PC-9 (cell line): ENCODE results near the gene DBNL. TPM values are rescaled to one million over a fixed set of nuclear protein-coding genes. Genes with fewer than 3 reads are reported as not detected.

Source experiments
- BruUV-seq: library from RNA; stranded (reverse); fragments of 400-500 nt; replicated peaks from 2 replicates; lab custom pipeline; 2021; lab: Mats Ljungman, UMichigan
- CTCF ChIA-PET: fragments of 300-600 bp; sonication (Branson Sonifier 250); formaldehyde crosslinking; loops from one replicate; lab custom pipeline; 2022; ENCODE audit warnings: antibody characterized with exemption; lab: Charles Lee
- POLR2A ChIA-PET: fragments of 300-600 bp; sonication (Branson Sonifier 250); formaldehyde crosslinking; loops from one replicate; lab custom pipeline; 2022; ENCODE audit warnings: antibody characterized with exemption; ENCODE audit not compliant: unreplicated experiment; lab: Charles Lee
- DNase-seq, 2 experiments: peaks; one replicate each; pipeline versions ENCODE4 v3.0.0 to v3.0.0-alpha.2; 2015 to 2022; ENCODE audit warnings: mixed read lengths in 1 of 2
- H2AFZ ChIP-seq: fragments of 200-600 bp; sonication (generic); 2 replicates; pipeline ENCODE4 v1.8.1; 2017; ENCODE audit warnings: antibody characterized with exemption
- H3F3A ChIP-seq: fragments of 200-600 bp; sonication (generic); 2 replicates; pipeline ENCODE4 v1.8.1; 2017; ENCODE audit warnings: antibody characterized with exemption, mild to moderate bottlenecking, low read depth; ENCODE audit not compliant: insufficient read depth
- H3K27ac ChIP-seq: fragments of 200-600 bp; sonication (generic); 2 replicates; pipeline ENCODE4 v1.6.1; 2016; ENCODE audit warnings: mixed run types
- H3K27me3 ChIP-seq: fragments of 200-600 bp; sonication (generic); 2 replicates; pipeline ENCODE4 v1.6.1; 2016; ENCODE audit warnings: low read depth, mixed run types; ENCODE audit not compliant: insufficient read depth
- H3K36me3 ChIP-seq: fragments of 200-600 bp; sonication (generic); 2 replicates; pipeline ENCODE4 v1.6.1; 2016; ENCODE audit warnings: low read depth, mixed run types
- H3K4me1 ChIP-seq: fragments of 200-600 bp; sonication (generic); replicated peaks from 2 replicates; pipeline ENCODE4 v1.6.1; 2016; ENCODE audit warnings: mixed run types; ENCODE audit not compliant: insufficient read depth
- H3K4me2 ChIP-seq: fragments of 200-600 bp; sonication (generic); 2 replicates; pipeline ENCODE4 v1.6.1; 2017; ENCODE audit warnings: mixed run types
- H3K4me3 ChIP-seq: fragments of 200-600 bp; sonication (generic); 2 replicates; pipeline ENCODE4 v1.6.1; 2016; ENCODE audit warnings: mixed run types
- H3K79me2 ChIP-seq: fragments of 200-600 bp; sonication (generic); 2 replicates; pipeline ENCODE4 v1.6.1; 2017; ENCODE audit warnings: low read depth, mixed run types
- H3K9me2 ChIP-seq: fragments of 200-600 bp; sonication (generic); 2 replicates; pipeline ENCODE4 v1.8.1; 2017; ENCODE audit warnings: mild to moderate bottlenecking; ENCODE audit not compliant: insufficient read depth
- H3K9me3 ChIP-seq: fragments of 200-600 bp; sonication (generic); 2 replicates; pipeline ENCODE4 v1.8.1; 2016; ENCODE audit warnings: low read depth; ENCODE audit not compliant: insufficient read depth
- H4K20me1 ChIP-seq: fragments of 200-600 bp; sonication (generic); 2 replicates; pipeline ENCODE4 v1.8.1; 2017; ENCODE audit not compliant: insufficient read depth
- EZH2 ChIP-seq: fragments of 200-600 bp; sonication (generic); IDR thresholded peaks from 2 replicates; pipeline ENCODE4 v1.8.0; 2017; ENCODE audit warnings: antibody characterized with exemption, low read depth
- intact Hi-C: fragments of 100-400 bp; cut with micrococcal nuclease; formaldehyde crosslinking; loops from one replicate; pipeline ENCODE4 v1.10.0; 2022; ENCODE audit not compliant: unreplicated experiment
- total RNA-seq: library from RNA; stranded (reverse); gene quantifications from 2 replicates; pipeline ENCODE4 v1.2.3, GENCODE V29; 2021
- TF ChIP-seq, protein P1 (sequence below): fragments of 200-600 bp; sonication (generic); conservative IDR thresholded peaks from 2 replicates; pipeline ENCODE4 v1.6.1; 2017; ENCODE audit warnings: mixed run types, antibody characterized with exemption, mild to moderate bottlenecking, moderate library complexity

Gene DBNL
- total RNA-seq, 1 experiment from 2014 or later = 70.7 TPM

DNA sequence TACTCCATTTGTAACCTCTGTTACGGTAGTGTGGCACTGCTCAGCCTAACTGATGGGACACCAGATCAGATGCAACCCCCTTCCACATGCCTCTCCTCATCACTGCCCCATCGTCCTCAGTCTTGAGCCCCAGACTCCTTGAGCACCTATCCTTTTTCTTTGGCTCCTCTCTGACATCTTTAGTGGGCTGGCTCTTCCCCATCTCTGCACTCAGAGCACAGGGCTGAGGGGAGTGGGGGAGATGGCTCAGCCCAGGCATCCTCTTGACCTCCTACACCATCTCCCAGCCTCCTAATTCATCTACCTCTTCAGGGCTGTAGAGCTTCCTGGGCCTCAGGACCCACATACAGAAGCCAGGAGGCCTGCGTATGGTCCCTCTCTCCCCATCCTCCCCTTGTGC is 39.3 kb downstream of the DBNL start:
- no peak overlapping the region for H3K27ac ChIP-seq
- no peak overlapping the region for H3K4me2 ChIP-seq
- TF ChIP-seq EZH2 = no peak
- TF ChIP-seq, protein P1, sequence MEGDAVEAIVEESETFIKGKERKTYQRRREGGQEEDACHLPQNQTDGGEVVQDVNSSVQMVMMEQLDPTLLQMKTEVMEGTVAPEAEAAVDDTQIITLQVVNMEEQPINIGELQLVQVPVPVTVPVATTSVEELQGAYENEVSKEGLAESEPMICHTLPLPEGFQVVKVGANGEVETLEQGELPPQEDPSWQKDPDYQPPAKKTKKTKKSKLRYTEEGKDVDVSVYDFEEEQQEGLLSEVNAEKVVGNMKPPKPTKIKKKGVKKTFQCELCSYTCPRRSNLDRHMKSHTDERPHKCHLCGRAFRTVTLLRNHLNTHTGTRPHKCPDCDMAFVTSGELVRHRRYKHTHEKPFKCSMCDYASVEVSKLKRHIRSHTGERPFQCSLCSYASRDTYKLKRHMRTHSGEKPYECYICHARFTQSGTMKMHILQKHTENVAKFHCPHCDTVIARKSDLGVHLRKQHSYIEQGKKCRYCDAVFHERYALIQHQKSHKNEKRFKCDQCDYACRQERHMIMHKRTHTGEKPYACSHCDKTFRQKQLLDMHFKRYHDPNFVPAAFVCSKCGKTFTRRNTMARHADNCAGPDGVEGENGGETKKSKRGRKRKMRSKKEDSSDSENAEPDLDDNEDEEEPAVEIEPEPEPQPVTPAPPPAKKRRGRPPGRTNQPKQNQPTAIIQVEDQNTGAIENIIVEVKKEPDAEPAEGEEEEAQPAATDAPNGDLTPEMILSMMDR = no peak
- H4K20me1 ChIP-seq = no peaks in the 10 kb centered on the region
- CTCF ChIA-PET = no interaction called here
- no peaks in the 10 kb centered on the region for H3K9me2 ChIP-seq
- H3K9me3 ChIP-seq = no peaks in the 10 kb centered on the region
- H2AFZ ChIP-seq = no peak overlapping the region
- peaks cover 15% of the 10 kb centered on the region; the same call in 1 of the 2 replicates for H3K4me1 ChIP-seq
- H3K79me2 ChIP-seq = peaks cover 19% of the 10 kb centered on the region
- no TSS peak for BruUV-seq
- POLR2A ChIA-PET = no interaction called here
- peaks cover 14% of the 10 kb centered on the region; the same call in 1 of the 2 replicates for H3F3A ChIP-seq
- intact Hi-C loops = loop anchor here (2.0 to 5.0 kb wide), 4 partner anchors 39 to 99 kb away; partner anchors contain the start of genes DBNL and POLD2
- no peaks in the 10 kb centered on the region for H3K27me3 ChIP-seq
- H3K36me3 ChIP-seq = peaks cover 10% of the 10 kb centered on the region; the same call in 1 of the 2 replicates
- no peak overlapping the region for H3K4me3 ChIP-seq
- DNase-seq = no peak

DNA sequence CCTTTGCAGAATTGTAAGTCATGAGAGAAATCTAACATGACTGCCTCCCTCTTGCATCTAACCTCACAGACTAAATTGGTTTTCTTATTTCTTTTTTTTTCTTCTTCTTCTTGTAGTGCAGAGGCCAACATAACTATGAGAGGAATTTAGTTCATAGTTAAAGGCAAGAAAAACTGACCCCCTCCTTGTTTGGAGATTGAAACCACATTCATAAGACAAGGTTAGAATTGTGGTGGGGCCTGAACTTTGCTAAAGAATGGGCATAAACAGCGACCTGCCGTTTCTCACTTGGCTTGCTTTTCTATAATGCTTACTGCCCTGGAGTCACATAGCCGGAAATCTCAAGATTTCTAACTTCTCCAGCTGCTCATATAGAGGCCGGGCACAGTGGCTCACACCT is 40.2 kb downstream of the DBNL start:
- no peaks in the 10 kb centered on the region for H4K20me1 ChIP-seq
- H3K4me2 ChIP-seq = no peak overlapping the region
- H3K27ac ChIP-seq = no peak overlapping the region
- peaks cover 10% of the 10 kb centered on the region; the same call in 1 of the 2 replicates for H3K36me3 ChIP-seq
- POLR2A ChIA-PET = interaction anchor here (0.7 kb wide), 1 partner anchor 11 kb away, joined by 11 read pairs; no protein-coding TSS in a partner anchor
- no peaks in the 10 kb centered on the region for H3K9me2 ChIP-seq
- H3K9me3 ChIP-seq = no peaks in the 10 kb centered on the region
- H3F3A ChIP-seq = peaks cover 14% of the 10 kb centered on the region; the same call in 1 of the 2 replicates
- DNase-seq = no peak
- no peak for TF ChIP-seq EZH2
- TF ChIP-seq, protein P1 = no peak
- H3K4me3 ChIP-seq = no peak overlapping the region
- BruUV-seq = no TSS peak
- CTCF ChIA-PET = no interaction called here
- H3K79me2 ChIP-seq = peaks cover 19% of the 10 kb centered on the region
- no peak overlapping the region for H2AFZ ChIP-seq
- peaks cover 20% of the 10 kb centered on the region for H3K4me1 ChIP-seq
- intact Hi-C loops = loop anchor here (5.0 kb wide), 1 partner anchor 98 kb away; no protein-coding TSS in a partner anchor
- no peaks in the 10 kb centered on the region for H3K27me3 ChIP-seq

DNA sequence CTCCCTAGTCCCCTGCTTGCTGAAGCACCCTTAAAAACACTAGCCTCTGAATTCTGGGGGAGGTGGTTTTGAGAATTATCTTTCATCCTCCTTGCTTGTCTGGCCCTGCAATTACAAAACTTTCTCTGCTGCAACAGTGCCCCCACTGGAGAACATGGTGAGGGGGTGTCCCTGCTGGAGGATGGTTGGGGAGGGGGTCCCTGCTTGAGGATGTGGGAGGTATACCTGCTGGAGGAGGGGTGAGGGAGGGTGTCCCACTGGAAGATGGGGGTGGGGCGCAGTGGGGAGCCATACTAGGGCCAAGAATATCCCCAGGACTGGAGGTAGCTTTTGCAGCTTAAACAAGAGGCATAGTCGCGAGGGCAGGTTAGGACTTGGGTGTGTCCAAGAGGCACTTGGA is 41.0 kb downstream of the DBNL start:
- H3K4me3 ChIP-seq = no peak overlapping the region
- H3K9me2 ChIP-seq = no peaks in the 10 kb centered on the region
- H4K20me1 ChIP-seq = no peaks in the 10 kb centered on the region
- BruUV-seq = no TSS peak
- TF ChIP-seq, protein P1 = peak; percentile 27; the same call in 1 of the 2 replicates
- no peak for TF ChIP-seq EZH2
- no peak overlapping the region for H3K4me2 ChIP-seq
- ChIA-PET CTCF (no interaction called here), POLR2A (no interaction called here)
- H3K36me3 ChIP-seq = peaks cover 2% of the 10 kb centered on the region; the same call in 1 of the 2 replicates
- H3F3A ChIP-seq = peaks cover 14% of the 10 kb centered on the region; the same call in 1 of the 2 replicates
- H3K4me1 ChIP-seq = peaks cover 20% of the 10 kb centered on the region
- no peaks in the 10 kb centered on the region for H3K9me3 ChIP-seq
- intact Hi-C loops = no loop called here
- H3K27ac ChIP-seq = no peak overlapping the region
- peaks cover 13% of the 10 kb centered on the region for H3K79me2 ChIP-seq
- no peaks in the 10 kb centered on the region for H3K27me3 ChIP-seq
- no peak overlapping the region for H2AFZ ChIP-seq
- DNase-seq = no peak
